WI38 (cell line): ENCODE results near the gene RBM17.

Source experiments
- H3K4me3 ChIP-seq: 2 replicates; pipeline ENCODE4 v1.5.1; 2011; ENCODE audit warnings: low read depth, mild to moderate bottlenecking, control low read depth, low read length
- CTCF ChIP-seq: IDR thresholded peaks from 2 replicates; pipeline ENCODE4 v1.5.1; 2012; ENCODE audit warnings: low read depth, mild to moderate bottlenecking, control low read depth, low read length

The RBM17 gene

GRCh38 chr10:6072215-6072934 lies 16.5 kb upstream of the RBM17 start:
- no peak overlapping the region for H3K4me3 ChIP-seq
- no peak for TF ChIP-seq CTCF

- H3K4me3 ChIP-seq = no peak overlapping the region
- no peak for TF ChIP-seq CTCF
Observed at GRCh38 chr10:6074489-6075301, 14.1 kb upstream of the RBM17 start.

GRCh38 chr10:6077071-6077675 lies 11.7 kb upstream of the RBM17 start:
- H3K4me3 ChIP-seq = no peak overlapping the region
- no peak for TF ChIP-seq CTCF

- no peak overlapping the region for H3K4me3 ChIP-seq
- no peak for TF ChIP-seq CTCF
Observed at GRCh38 chr10:6079044-6079443, 9.8 kb upstream of the RBM17 start.

GRCh38 chr10:6080417-6080973 lies 8.3 kb upstream of the RBM17 start:
- H3K4me3 ChIP-seq = no peak overlapping the region
- TF ChIP-seq CTCF = no peak

GRCh38 chr10:6082496-6083395 lies 6.1 kb upstream of the RBM17 start:
- TF ChIP-seq CTCF = no peak
- no peak overlapping the region for H3K4me3 ChIP-seq
